CD4-positive, alpha-beta T cell treated with Interleukin-21 for 1 hour (primary cell): ENCODE data around the gene GPSM1.
"Not testable (repeated sequence)": the region's sequence is repeated elsewhere in the genome, so short reads cannot be mapped to it uniquely, and the experiment has no call there.

Source experiments
- DNase-seq: peaks from one replicate; pipeline ENCODE4 v3.0.0-alpha.2; 2020

The GPSM1 gene

GRCh38 chr9:136401173-136401922 is 74.0 kb downstream of the GPSM1 start:
- DNase-seq = no peak

- DNase-seq = no peak
These were observed 74.7 kb downstream of the GPSM1 start for GRCh38 chr9:136402067-136402466.

GRCh38 chr9:136403538-136403914 is 76.2 kb downstream of the GPSM1 start:
- peak; percentile 90 for DNase-seq

- DNase-seq = peak; percentile 70
These were observed 76.8 kb downstream of the GPSM1 start for GRCh38 chr9:136403915-136404800.

GRCh38 chr9:136404801-136405136 is 77.4 kb downstream of the GPSM1 start:
- no peak for DNase-seq

- no peak for DNase-seq
These were observed 78.1 kb downstream of the GPSM1 start for GRCh38 chr9:136405481-136405880.

- not testable (repeated sequence) for DNase-seq
These were observed 78.6 kb downstream of the GPSM1 start for GRCh38 chr9:136405904-136406303.

- not testable (repeated sequence) for DNase-seq
These were observed 79.7 kb downstream of the GPSM1 start for GRCh38 chr9:136407061-136407460.

GRCh38 chr9:136407911-136408310 is 80.6 kb downstream of the GPSM1 start:
- DNase-seq = no peak
